Measurements from ENCODE around the gene FRAS1.
"Not testable (repeated sequence)": the region's sequence is repeated elsewhere in the genome, so short reads cannot be mapped to it uniquely, and the experiment has no call there.

Gene FRAS1

DNA sequence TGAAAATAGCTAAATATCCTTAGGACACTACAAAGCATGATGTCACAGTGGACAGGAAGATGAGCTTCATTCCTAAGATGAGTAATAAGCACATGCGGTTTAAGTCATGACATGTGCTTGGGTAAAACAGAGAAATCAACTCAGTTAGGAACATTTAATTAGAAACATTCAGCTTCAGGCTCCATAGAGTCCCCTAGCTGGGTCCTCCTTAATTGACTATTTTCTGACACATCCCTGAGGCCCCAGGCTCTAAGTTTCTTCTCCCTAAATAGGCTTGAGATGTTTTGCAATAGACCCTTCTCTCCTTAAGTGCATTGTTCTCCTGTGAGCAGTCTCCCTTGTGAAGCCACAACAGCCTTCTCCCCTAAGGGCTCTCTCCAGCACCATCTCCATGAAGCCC, 424.1 kb downstream of the FRAS1 start:
- DNase-seq (ENCODE audit: low spot score in 2 of 2) = no peak
- Mint-ChIP-seq H3K27ac (no peak overlapping the region), H3K4me3 (no peak overlapping the region), H3K9me3 (no peaks in the 10 kb centered on the region), H3K36me3 (no peaks in the 10 kb centered on the region), H3K4me1 (no peaks in the 10 kb centered on the region)
- ATAC-seq = peak; percentile 43

DNA sequence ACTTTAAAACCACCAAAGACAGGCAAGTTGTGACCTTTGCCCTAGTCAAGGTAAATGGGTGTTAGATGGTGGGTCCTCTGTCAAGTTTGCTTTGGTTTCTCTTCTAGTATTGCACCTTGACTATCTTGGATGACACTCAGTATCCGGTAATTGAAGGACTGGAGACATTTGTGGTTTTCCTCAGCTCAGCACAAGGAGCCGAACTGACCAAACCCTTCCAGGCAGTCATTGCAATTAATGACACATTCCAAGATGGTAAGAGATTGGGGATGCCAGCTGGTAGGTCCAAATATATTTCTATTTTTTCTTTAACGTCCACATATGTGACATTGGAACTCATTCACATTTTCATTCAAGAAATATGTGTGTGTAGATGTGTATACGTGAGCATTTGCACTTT, 425.2 kb downstream of the FRAS1 start:
- H3K27ac Mint-ChIP-seq = no peak overlapping the region
- H3K4me1 Mint-ChIP-seq = no peaks in the 10 kb centered on the region
- H3K36me3 Mint-ChIP-seq = no peaks in the 10 kb centered on the region
- ATAC-seq (no peak), DNase-seq (ENCODE audit: low spot score in 2 of 2) (no peak)
- no peak overlapping the region for H3K4me3 Mint-ChIP-seq
- no peaks in the 10 kb centered on the region for H3K9me3 Mint-ChIP-seq

GRCh38 chr4:78483811-78484210, 426.7 kb downstream of the FRAS1 start:
- DNase-seq (ENCODE audit: low spot score in 2 of 2) (no peak), ATAC-seq (no peak)
- H3K4me1 Mint-ChIP-seq = no peaks in the 10 kb centered on the region
- no peak overlapping the region for H3K4me3 Mint-ChIP-seq
- H3K27ac Mint-ChIP-seq = no peak overlapping the region
- no peaks in the 10 kb centered on the region for H3K36me3 Mint-ChIP-seq
- no peaks in the 10 kb centered on the region for H3K9me3 Mint-ChIP-seq

DNA sequence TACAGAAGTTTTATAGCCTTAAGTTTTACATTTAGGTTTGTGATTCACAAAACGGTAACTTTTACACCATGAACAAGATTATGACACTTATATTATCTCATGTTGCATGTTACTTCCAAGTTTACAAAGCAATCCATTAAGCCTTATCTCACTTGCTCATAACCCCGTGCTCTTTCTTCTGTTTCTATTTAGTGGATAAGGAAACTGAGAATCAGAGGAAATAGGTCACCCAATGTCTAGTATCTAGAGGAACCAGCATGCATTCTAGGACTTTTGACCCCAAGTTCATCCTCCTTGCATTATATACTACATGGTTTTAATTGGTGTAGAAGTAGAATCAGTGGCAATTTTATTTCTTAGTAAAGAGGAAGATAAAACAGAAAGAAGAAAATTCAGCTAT, 427.5 kb downstream of the FRAS1 start:
- ATAC-seq (no peak), DNase-seq (ENCODE audit: low spot score in 2 of 2) (no peak)
- Mint-ChIP-seq H3K27ac (no peak overlapping the region), H3K4me3 (no peak overlapping the region), H3K9me3 (no peaks in the 10 kb centered on the region), H3K36me3 (no peaks in the 10 kb centered on the region), H3K4me1 (no peaks in the 10 kb centered on the region)

- no peaks in the 10 kb centered on the region for H3K9me3 Mint-ChIP-seq
- ATAC-seq (no peak), DNase-seq (ENCODE audit: low spot score in 2 of 2) (no peak)
- no peak overlapping the region for H3K4me3 Mint-ChIP-seq
- H3K4me1 Mint-ChIP-seq = no peaks in the 10 kb centered on the region
- H3K36me3 Mint-ChIP-seq = no peaks in the 10 kb centered on the region
- no peak overlapping the region for H3K27ac Mint-ChIP-seq
These were observed 436.6 kb downstream of the FRAS1 start for GRCh38 chr4:78493731-78494130.

GRCh38 chr4:78496021-78496643, 439.0 kb downstream of the FRAS1 start:
- ATAC-seq (no peak), DNase-seq (ENCODE audit: low spot score in 2 of 2) (no peak)
- no peak overlapping the region for H3K27ac Mint-ChIP-seq
- H3K4me3 Mint-ChIP-seq = no peak overlapping the region
- H3K36me3 Mint-ChIP-seq = no peaks in the 10 kb centered on the region
- no peaks in the 10 kb centered on the region for H3K4me1 Mint-ChIP-seq
- H3K9me3 Mint-ChIP-seq = no peaks in the 10 kb centered on the region

- not testable (repeated sequence) for DNase-seq (ENCODE audit: low spot score in 2 of 2); H3K9me3 Mint-ChIP-seq; H3K4me1 Mint-ChIP-seq
These were observed 449.1 kb downstream of the FRAS1 start for GRCh38 chr4:78506260-78506659.

GRCh38 chr4:78509043-78509442, 451.9 kb downstream of the FRAS1 start:
- no peaks in the 10 kb centered on the region for H3K9me3 Mint-ChIP-seq
- no peak for DNase-seq (ENCODE audit: low spot score in 2 of 2)
- H3K27ac Mint-ChIP-seq = no peak overlapping the region
- ATAC-seq = no peak
- no peaks in the 10 kb centered on the region for H3K4me1 Mint-ChIP-seq
- H3K4me3 Mint-ChIP-seq = no peak overlapping the region
- no peaks in the 10 kb centered on the region for H3K36me3 Mint-ChIP-seq

More at GRCh38 chr4:78506260-78506659, 449.1 kb downstream of the FRAS1 start:
- not testable (repeated sequence) for ATAC-seq, H3K27ac Mint-ChIP-seq, H3K36me3 Mint-ChIP-seq, H3K4me3 Mint-ChIP-seq

- H3K4me1 Mint-ChIP-seq = no peaks in the 10 kb centered on the region
- no peaks in the 10 kb centered on the region for H3K9me3 Mint-ChIP-seq
- H3K36me3 Mint-ChIP-seq = no peaks in the 10 kb centered on the region
- no peak overlapping the region for H3K27ac Mint-ChIP-seq
- DNase-seq (ENCODE audit: low spot score in 2 of 2) (no peak), ATAC-seq (no peak)
- no peak overlapping the region for H3K4me3 Mint-ChIP-seq
These were observed 453.0 kb downstream of the FRAS1 start for GRCh38 chr4:78510108-78510507.

- DNase-seq (ENCODE audit: low spot score in 2 of 2) = no peak
- H3K36me3 Mint-ChIP-seq = no peaks in the 10 kb centered on the region
- no peaks in the 10 kb centered on the region for H3K9me3 Mint-ChIP-seq
- no peak for ATAC-seq
- H3K4me3 Mint-ChIP-seq = no peak overlapping the region
- no peak overlapping the region for H3K27ac Mint-ChIP-seq
- H3K4me1 Mint-ChIP-seq = no peaks in the 10 kb centered on the region
These were observed 453.6 kb downstream of the FRAS1 start for GRCh38 chr4:78510681-78511080.

DNA sequence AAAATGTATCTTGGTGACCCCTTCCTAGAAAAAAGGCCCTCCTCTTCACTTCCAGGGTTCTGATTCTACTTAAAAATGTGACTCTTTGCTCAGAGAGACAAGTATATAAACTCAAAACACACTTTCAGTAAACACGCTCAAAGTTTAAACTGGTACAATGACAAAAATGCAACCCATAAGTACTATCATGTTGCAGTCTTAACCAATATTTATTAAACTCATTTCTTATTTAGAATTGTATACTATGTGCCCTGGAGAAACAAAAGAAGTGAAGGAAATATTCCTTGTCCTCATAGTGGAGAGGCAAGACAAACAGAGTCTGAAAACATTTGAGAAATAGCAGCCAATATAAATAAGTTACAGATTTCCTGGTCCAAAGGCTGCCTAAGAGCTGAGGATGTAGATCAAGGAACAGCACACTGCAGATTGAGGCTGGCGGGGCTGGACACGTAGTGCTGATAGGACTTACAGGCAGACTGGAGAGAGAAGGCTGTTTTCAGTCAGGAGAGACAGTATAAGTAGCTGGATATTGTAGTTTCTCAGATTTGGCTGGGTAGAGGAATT, 455.3 kb downstream of the FRAS1 start:
- H3K36me3 Mint-ChIP-seq = no peaks in the 10 kb centered on the region
- no peaks in the 10 kb centered on the region for H3K4me1 Mint-ChIP-seq
- ATAC-seq (no peak), DNase-seq (ENCODE audit: low spot score in 2 of 2) (no peak)
- no peaks in the 10 kb centered on the region for H3K9me3 Mint-ChIP-seq
- H3K27ac Mint-ChIP-seq = no peak overlapping the region
- H3K4me3 Mint-ChIP-seq = no peak overlapping the region

DNA sequence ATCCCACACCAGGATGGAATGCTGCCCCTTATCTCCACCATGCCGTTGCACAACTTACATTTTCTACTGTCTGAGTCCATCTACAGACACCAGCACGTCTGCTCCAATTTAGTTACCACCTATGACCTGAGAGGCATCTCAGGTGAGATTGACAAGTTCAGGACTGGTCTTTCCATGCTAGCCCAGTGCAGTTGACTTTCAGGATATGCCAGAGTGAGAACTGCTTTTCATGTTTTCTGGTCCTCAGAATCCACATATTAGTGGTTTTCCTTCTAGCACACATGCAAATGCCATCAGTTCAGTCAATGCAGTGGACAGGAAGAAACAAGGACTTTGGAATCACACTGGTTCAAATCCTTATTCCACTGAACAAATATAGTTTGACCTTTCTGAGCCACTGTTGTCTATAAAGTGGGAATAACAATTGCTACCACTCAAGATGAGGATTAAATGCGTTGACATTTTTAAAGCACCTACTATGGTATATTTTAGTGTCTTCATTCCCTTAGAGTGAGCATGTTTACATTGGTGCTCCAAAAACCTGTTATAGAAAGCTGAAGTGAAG, 456.4 kb downstream of the FRAS1 start:
- Mint-ChIP-seq H3K36me3 (no peaks in the 10 kb centered on the region), H3K9me3 (no peaks in the 10 kb centered on the region), H3K4me3 (no peak overlapping the region), H3K4me1 (no peaks in the 10 kb centered on the region), H3K27ac (no peak overlapping the region)
- DNase-seq (ENCODE audit: low spot score in 2 of 2) = no peak
- ATAC-seq = no peak

DNA sequence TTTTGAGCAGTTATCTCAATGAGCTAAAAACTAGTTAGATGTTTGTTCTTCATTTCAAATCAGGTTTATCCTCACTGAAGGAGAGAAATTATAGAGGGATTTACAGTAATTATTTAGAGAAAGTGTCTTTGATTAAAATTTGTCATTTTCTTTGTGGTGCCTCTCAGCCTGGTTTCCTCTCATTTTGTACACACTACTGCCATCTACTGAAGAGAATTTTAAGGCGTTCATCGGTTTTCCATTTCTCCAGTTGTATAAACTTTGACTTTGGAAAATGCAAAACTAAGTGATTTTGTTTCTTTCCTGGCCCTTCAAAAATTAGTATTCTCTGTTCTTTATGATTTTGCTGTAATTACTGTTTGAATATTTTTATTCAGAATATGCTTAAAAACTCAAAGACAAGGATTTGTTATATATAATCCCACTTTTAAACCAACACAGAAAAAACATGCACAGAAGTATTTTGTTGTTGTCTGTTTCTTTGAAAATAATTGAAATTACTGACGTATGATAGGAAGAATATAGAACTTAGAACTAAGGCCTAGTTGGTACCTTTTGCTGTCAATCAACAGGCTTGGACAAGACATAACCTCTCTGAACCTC, 460.0 kb downstream of the FRAS1 start:
- Mint-ChIP-seq H3K36me3 (no peaks in the 10 kb centered on the region), H3K27ac (no peak overlapping the region), H3K9me3 (no peaks in the 10 kb centered on the region), H3K4me3 (no peak overlapping the region), H3K4me1 (no peaks in the 10 kb centered on the region)
- no peak for DNase-seq (ENCODE audit: low spot score in 2 of 2)
- ATAC-seq = no peak

DNA sequence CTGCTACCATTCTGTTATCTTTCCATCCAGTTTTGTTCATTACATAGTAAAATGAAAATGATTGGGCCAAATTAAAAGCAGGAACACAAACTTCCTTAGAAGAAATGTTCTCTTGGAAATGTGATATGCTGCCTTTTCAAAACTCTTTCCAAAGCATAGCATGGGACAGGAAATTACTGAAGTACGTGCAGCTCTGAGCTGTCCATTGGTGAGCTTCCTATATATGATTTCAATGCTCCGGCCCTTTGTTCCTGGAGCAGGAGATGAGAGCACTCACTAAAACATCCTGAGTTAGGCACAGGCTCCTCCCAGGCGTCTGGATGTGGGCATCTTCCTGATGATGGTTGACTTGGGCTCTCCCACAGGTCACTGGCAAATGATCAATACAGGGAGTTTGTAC, 461.4 kb downstream of the FRAS1 start:
- no peak overlapping the region for H3K4me3 Mint-ChIP-seq
- H3K27ac Mint-ChIP-seq = no peak overlapping the region
- no peaks in the 10 kb centered on the region for H3K9me3 Mint-ChIP-seq
- DNase-seq (ENCODE audit: low spot score in 2 of 2) (no peak), ATAC-seq (no peak)
- no peaks in the 10 kb centered on the region for H3K4me1 Mint-ChIP-seq
- no peaks in the 10 kb centered on the region for H3K36me3 Mint-ChIP-seq

GRCh38 chr4:78519962-78520361, 462.8 kb downstream of the FRAS1 start:
- ATAC-seq (no peak), DNase-seq (ENCODE audit: low spot score in 2 of 2) (no peak)
- no peaks in the 10 kb centered on the region for H3K4me1 Mint-ChIP-seq
- H3K27ac Mint-ChIP-seq = no peak overlapping the region
- no peaks in the 10 kb centered on the region for H3K9me3 Mint-ChIP-seq
- H3K4me3 Mint-ChIP-seq = no peak overlapping the region
- no peaks in the 10 kb centered on the region for H3K36me3 Mint-ChIP-seq

DNA sequence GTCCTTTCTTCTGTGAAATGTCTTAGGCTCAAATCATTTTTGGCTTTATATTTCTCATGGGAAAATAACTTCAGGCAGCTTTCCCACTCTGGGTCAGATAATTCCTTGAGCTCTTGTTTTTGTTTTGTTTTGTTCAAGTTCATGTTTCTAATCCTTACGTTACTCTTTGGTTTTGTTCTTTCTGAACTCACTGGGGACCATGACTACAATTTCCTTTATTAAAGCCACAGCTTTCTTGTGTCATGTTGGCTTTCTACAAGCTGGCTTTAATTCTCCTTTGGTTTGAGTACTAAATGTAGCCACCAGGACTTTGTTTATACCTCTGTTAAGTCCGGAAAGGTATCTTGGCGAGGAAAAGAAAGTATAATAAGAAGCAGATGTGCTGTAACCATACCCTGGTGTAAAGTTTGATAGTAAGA, 463.7 kb downstream of the FRAS1 start:
- no peaks in the 10 kb centered on the region for H3K36me3 Mint-ChIP-seq
- DNase-seq (ENCODE audit: low spot score in 2 of 2) = no peak
- H3K4me3 Mint-ChIP-seq = no peak overlapping the region
- no peak for ATAC-seq
- H3K27ac Mint-ChIP-seq = no peak overlapping the region
- no peaks in the 10 kb centered on the region for H3K4me1 Mint-ChIP-seq
- no peaks in the 10 kb centered on the region for H3K9me3 Mint-ChIP-seq

Data from stimulated activated effector memory CD8-positive, alpha-beta T cell treated with anti-CD3 and anti-CD28 coated beads, Interleukin-12 subunit alpha, Interleukin-12 subunit beta, amount 100 ng/mL, for 72 hours (primary cell).